ENCODE results near the gene KRTAP12-1.

KRTAP12-1 gene

GRCh38 chr21:44658541-44658910 is 23.4 kb downstream of the KRTAP12-1 start:
- no peak overlapping the region for H3K27ac ChIP-seq
- H3K79me2 ChIP-seq (ENCODE audit: insufficient read depth, low read depth), result no peaks in the 10 kb centered on the region
- H3K36me3 ChIP-seq (ENCODE audit: insufficient read depth), result no peaks in the 10 kb centered on the region
- H3K4me3 ChIP-seq (IDR thresholded peaks at IDR 0.05; ENCODE audit: insufficient read depth, low read depth, low read length), result no peak overlapping the region
- H3K9ac ChIP-seq, result no peak overlapping the region
- H3K27me3 ChIP-seq (ENCODE audit: insufficient read depth, low read depth), result peaks cover 30% of the 10 kb centered on the region
- no peaks in the 10 kb centered on the region for H4K20me1 ChIP-seq (ENCODE audit: insufficient read depth)
- no peaks in the 10 kb centered on the region for H3K4me1 ChIP-seq (ENCODE audit: low read depth, poor library complexity, severe bottlenecking)
- H2AFZ ChIP-seq (ENCODE audit: low read depth), result no peak overlapping the region
- no peak overlapping the region for H3K4me2 ChIP-seq
- no peak for TF ChIP-seq CTCF (conservative IDR thresholded peaks at IDR 0.05; ENCODE audit: low read depth, low read length)

- Histone ChIP-seq H2AFZ (ENCODE audit: low read depth) (no peak within 1 kb of the TSS), H3K4me3 (IDR thresholded peaks at IDR 0.05; ENCODE audit: insufficient read depth, low read depth, low read length) (no peak within 1 kb of the TSS), H3K36me3 (ENCODE audit: insufficient read depth) (no peaks in the 10 kb centered on the region), H3K79me2 (ENCODE audit: insufficient read depth, low read depth) (no peaks in the 10 kb centered on the region), H4K20me1 (ENCODE audit: insufficient read depth) (no peaks in the 10 kb centered on the region), H3K9ac (no peak within 1 kb of the TSS), H3K27me3 (ENCODE audit: insufficient read depth, low read depth) (peaks cover 32% of the 10 kb centered on the region), H3K4me1 (ENCODE audit: low read depth, poor library complexity, severe bottlenecking) (no peaks in the 10 kb centered on the region), H3K27ac (no peak within 1 kb of the TSS), H3K4me2 (no peak within 1 kb of the TSS)
- no peak for TF ChIP-seq CTCF (conservative IDR thresholded peaks at IDR 0.05; ENCODE audit: low read depth, low read length)
These were observed 24.1 kb downstream of the KRTAP12-1 start, which contains the start of gene KRTAP12-3 for GRCh38 chr21:44657635-44658540. Gene KRTAP12-3 (plus strand): TSS chr21:44657932. CDS start chr21:44657980, 48 bp downstream.

- Histone ChIP-seq H3K27ac (no peak overlapping the region), H3K9ac (no peak overlapping the region), H3K27me3 (ENCODE audit: insufficient read depth, low read depth) (peaks cover 33% of the 10 kb centered on the region), H3K79me2 (ENCODE audit: insufficient read depth, low read depth) (no peaks in the 10 kb centered on the region), H4K20me1 (ENCODE audit: insufficient read depth) (no peaks in the 10 kb centered on the region), H3K4me3 (IDR thresholded peaks at IDR 0.05; ENCODE audit: insufficient read depth, low read depth, low read length) (no peak overlapping the region), H3K4me2 (no peak overlapping the region), H3K36me3 (ENCODE audit: insufficient read depth) (no peaks in the 10 kb centered on the region), H2AFZ (ENCODE audit: low read depth) (no peak overlapping the region), H3K4me1 (ENCODE audit: low read depth, poor library complexity, severe bottlenecking) (no peaks in the 10 kb centered on the region)
- no peak for TF ChIP-seq CTCF (conservative IDR thresholded peaks at IDR 0.05; ENCODE audit: low read depth, low read length)
These were observed 25.1 kb downstream of the KRTAP12-1 start for GRCh38 chr21:44656868-44657267.

- Histone ChIP-seq H4K20me1 (ENCODE audit: insufficient read depth) (no peaks in the 10 kb centered on the region), H3K4me1 (ENCODE audit: low read depth, poor library complexity, severe bottlenecking) (no peaks in the 10 kb centered on the region), H3K4me3 (IDR thresholded peaks at IDR 0.05; ENCODE audit: insufficient read depth, low read depth, low read length) (no peak within 1 kb of the TSS), H3K79me2 (ENCODE audit: insufficient read depth, low read depth) (no peaks in the 10 kb centered on the region), H3K27ac (no peak within 1 kb of the TSS), H2AFZ (ENCODE audit: low read depth) (no peak within 1 kb of the TSS), H3K4me2 (no peak within 1 kb of the TSS), H3K36me3 (ENCODE audit: insufficient read depth) (no peaks in the 10 kb centered on the region), H3K27me3 (ENCODE audit: insufficient read depth, low read depth) (peaks cover 44% of the 10 kb centered on the region), H3K9ac (no peak within 1 kb of the TSS)
- TF ChIP-seq CTCF (conservative IDR thresholded peaks at IDR 0.05; ENCODE audit: low read depth, low read length), result no peak
These were observed 27.3 kb downstream of the KRTAP12-1 start, which contains the start of gene KRTAP12-4 for GRCh38 chr21:44654576-44655175. Gene KRTAP12-4 (minus strand): TSS chr21:44654659. CDS start chr21:44654614, 45 bp downstream.

All from KMS-11 (cell line).